H9 (cell line): ENCODE data around the gene MRGPRD. TPM values are rescaled to one million over a fixed set of nuclear protein-coding genes. Genes with fewer than 3 reads are reported as not detected.

Source experiments
- DNase-seq: peaks from one replicate; pipeline ENCODE4 v3.0.0-alpha.2; 2017
- H2AFZ ChIP-seq: one replicate; pipeline ENCODE4 v1.6.1; 2013; ENCODE audit warnings: mild to moderate bottlenecking, low read length, control low read depth, moderate library complexity
- H2AK5ac ChIP-seq: 2 replicates; pipeline ENCODE4 v1.6.1; 2013; ENCODE audit warnings: low read length, control low read depth, mixed read lengths; ENCODE audit not compliant: insufficient read length
- H2BK120ac ChIP-seq: one replicate; pipeline ENCODE4 v1.6.1; 2013; ENCODE audit warnings: low read depth, mild to moderate bottlenecking, low read length, control low read depth, inconsistent platforms; ENCODE audit not compliant: poor library complexity, severe bottlenecking
- H2BK12ac ChIP-seq: 2 replicates; pipeline ENCODE4 v1.6.1; 2013; ENCODE audit warnings: low read length, control low read depth, mixed read lengths, low read depth; ENCODE audit not compliant: insufficient read length
- H2BK15ac ChIP-seq: 2 replicates; pipeline ENCODE4 v1.6.1; 2013; ENCODE audit warnings: low read depth, low read length, control low read depth
- H2BK20ac ChIP-seq: one replicate; pipeline ENCODE4 v1.6.1; 2013; ENCODE audit warnings: low read depth, mild to moderate bottlenecking, low read length, control low read depth, inconsistent platforms; ENCODE audit not compliant: poor library complexity, severe bottlenecking
- H2BK5ac ChIP-seq: 2 replicates; pipeline ENCODE4 v1.6.1; 2013; ENCODE audit warnings: low read length, control low read depth, mixed read lengths; ENCODE audit not compliant: insufficient read length
- H3K14ac ChIP-seq: 2 replicates; pipeline ENCODE4 v1.6.1; 2013; ENCODE audit warnings: low read length, control low read depth; ENCODE audit not compliant: insufficient read depth
- H3K18ac ChIP-seq: 2 replicates; pipeline ENCODE4 v1.6.1; 2013; ENCODE audit warnings: low read depth, mild to moderate bottlenecking, mixed read lengths, low read length, control low read depth; ENCODE audit not compliant: insufficient read length
- H3K23ac ChIP-seq: 2 replicates; pipeline ENCODE4 v1.6.1; 2013; ENCODE audit warnings: low read length, control low read depth, mixed read lengths, low read depth; ENCODE audit not compliant: insufficient read length
- H3K23me2 ChIP-seq: 2 replicates; pipeline ENCODE4 v1.6.1; 2013; ENCODE audit warnings: low read depth, mild to moderate bottlenecking, mixed read lengths, low read length, control low read depth; ENCODE audit not compliant: insufficient read length, poor library complexity, severe bottlenecking
- H3K27ac ChIP-seq: 2 replicates; pipeline ENCODE4 v1.5.1; 2013; ENCODE audit warnings: low read length, control low read depth, mixed read lengths, low read depth; ENCODE audit not compliant: insufficient read length
- H3K27me3 ChIP-seq: 2 replicates; pipeline ENCODE4 v1.6.1; 2013; ENCODE audit warnings: low read length, control low read depth, inconsistent platforms; ENCODE audit not compliant: insufficient read depth
- H3K4ac ChIP-seq: 2 replicates; pipeline ENCODE4 v1.6.1; 2013; ENCODE audit warnings: low read depth, mild to moderate bottlenecking, control low read depth, inconsistent platforms, low read length, moderate library complexity
- H3K4me1 ChIP-seq: 2 replicates; pipeline ENCODE4 v1.6.1; 2013; ENCODE audit warnings: low read length, control low read depth, inconsistent platforms; ENCODE audit not compliant: insufficient read depth
- H3K4me2 ChIP-seq: 2 replicates; pipeline ENCODE4 v1.6.1; 2013; ENCODE audit warnings: low read length, control low read depth, mixed read lengths; ENCODE audit not compliant: insufficient read length, insufficient read depth
- H3K56ac ChIP-seq: 2 replicates; pipeline ENCODE4 v1.6.1; 2013; ENCODE audit warnings: low read depth, mild to moderate bottlenecking, mixed read lengths, low read length, control low read depth; ENCODE audit not compliant: insufficient read length
- H3K79me1 ChIP-seq: 2 replicates; pipeline ENCODE4 v1.6.1; 2013; ENCODE audit warnings: low read depth, mild to moderate bottlenecking, moderate library complexity, low read length, control low read depth, inconsistent platforms; ENCODE audit not compliant: insufficient read depth, poor library complexity, severe bottlenecking
- H3K79me2 ChIP-seq: 2 replicates; pipeline ENCODE4 v1.6.1; 2013; ENCODE audit warnings: low read length, control low read depth, inconsistent platforms; ENCODE audit not compliant: insufficient read depth
- H3K9ac ChIP-seq: 2 replicates; pipeline ENCODE4 v1.6.1; 2013; ENCODE audit warnings: low read length, control low read depth, mixed read lengths; ENCODE audit not compliant: insufficient read length; ENCODE audit errors: extremely low read depth
- H3K9me3 ChIP-seq: one replicate; pipeline ENCODE4 v1.6.1; 2013; ENCODE audit warnings: low read depth, low read length, inconsistent platforms; ENCODE audit not compliant: control insufficient read depth
- H3T11ph ChIP-seq: one replicate; pipeline ENCODE4 v1.6.1; 2013; ENCODE audit warnings: mild to moderate bottlenecking, low read length, control low read depth, inconsistent platforms
- H4K20me1 ChIP-seq: one replicate; pipeline ENCODE4 v1.6.1; 2013; ENCODE audit not compliant: control insufficient read depth, insufficient read length, insufficient read depth
- H4K5ac ChIP-seq: 2 replicates; pipeline ENCODE4 v1.6.1; 2013; ENCODE audit warnings: low read depth, mild to moderate bottlenecking, mixed read lengths, low read length, control low read depth; ENCODE audit not compliant: insufficient read length
- H4K8ac ChIP-seq: replicated peaks from 2 replicates; pipeline ENCODE4 v1.6.1; 2013; ENCODE audit warnings: low read length, control low read depth, mixed read lengths, low read depth; ENCODE audit not compliant: insufficient read length
- H4K91ac ChIP-seq: 2 replicates; pipeline ENCODE4 v1.6.1; 2013; ENCODE audit warnings: low read depth, mild to moderate bottlenecking, moderate library complexity, mixed read lengths, low read length, control low read depth; ENCODE audit not compliant: insufficient read length
- H3K27ac Mint-ChIP-seq, 3 experiments: 2 replicates in 2 of 3; 3 replicates in 1 of 3; pipeline ENCODE4 v1.8.0; 2020 to 2021; ENCODE audit warnings: mixed read lengths in 3 of 3, mild to moderate bottlenecking in 1 of 3, moderate library complexity in 1 of 3
- H3K27me3 Mint-ChIP-seq: 2 replicates; pipeline ENCODE4 v1.8.0; 2021; ENCODE audit warnings: low read depth, mild to moderate bottlenecking, moderate library complexity, mixed read lengths
- H3K36me3 Mint-ChIP-seq, 3 experiments: 2 replicates in 2 of 3; 3 replicates in 1 of 3; pipeline ENCODE4 v1.8.0; 2020 to 2021; ENCODE audit warnings: low read depth in 3 of 3, mixed read lengths in 3 of 3; ENCODE audit not compliant: insufficient read depth in 1 of 3
- H3K4me1 Mint-ChIP-seq, 2 experiments: 2 replicates each; pipeline ENCODE4 v1.8.0; 2020; ENCODE audit warnings: mixed read lengths in 2 of 2
- H3K4me3 Mint-ChIP-seq, 2 experiments: 2 replicates in 1 of 2; 3 replicates in 1 of 2; pipeline ENCODE4 v1.8.0; 2020 to 2021; ENCODE audit warnings: mild to moderate bottlenecking in 2 of 2, mixed read lengths in 2 of 2, moderate library complexity in 1 of 2
- H3K9me3 Mint-ChIP-seq, 2 experiments: 2 replicates in 1 of 2; 3 replicates in 1 of 2; pipeline ENCODE4 v1.8.0; 2020; ENCODE audit warnings: mild to moderate bottlenecking in 2 of 2, mixed read lengths in 2 of 2, moderate library complexity in 1 of 2
- WGBS: extraction: QIAGEN DNeasy Blood & Tissue Kit; methylation state at CpG from one replicate; pipeline ENCODE4 v1.1.7; 2013; ENCODE audit warnings: missing lambda C conversion rate, low lambda C conversion rate, mixed read lengths; ENCODE audit not compliant: insufficient read length; ENCODE audit errors: extremely low coverage; 5-methylcytosine and 5-hydroxymethylcytosine counted together
- total RNA-seq: library from RNA; stranded (reverse); gene quantifications from 2 replicates; pipeline ENCODE4 v1.2.1, GENCODE V29; 2021
- TF ChIP-seq, protein P1 (sequence below): fragments of 200-600 bp; sonication (generic); conservative IDR thresholded peaks from 3 replicates; pipeline ENCODE4 v1.8.0; 2021; ENCODE audit warnings: antibody characterized with exemption, mild to moderate bottlenecking

The MRGPRD gene
- total RNA-seq, 1 experiment from 2014 or later = not detected

DNA sequence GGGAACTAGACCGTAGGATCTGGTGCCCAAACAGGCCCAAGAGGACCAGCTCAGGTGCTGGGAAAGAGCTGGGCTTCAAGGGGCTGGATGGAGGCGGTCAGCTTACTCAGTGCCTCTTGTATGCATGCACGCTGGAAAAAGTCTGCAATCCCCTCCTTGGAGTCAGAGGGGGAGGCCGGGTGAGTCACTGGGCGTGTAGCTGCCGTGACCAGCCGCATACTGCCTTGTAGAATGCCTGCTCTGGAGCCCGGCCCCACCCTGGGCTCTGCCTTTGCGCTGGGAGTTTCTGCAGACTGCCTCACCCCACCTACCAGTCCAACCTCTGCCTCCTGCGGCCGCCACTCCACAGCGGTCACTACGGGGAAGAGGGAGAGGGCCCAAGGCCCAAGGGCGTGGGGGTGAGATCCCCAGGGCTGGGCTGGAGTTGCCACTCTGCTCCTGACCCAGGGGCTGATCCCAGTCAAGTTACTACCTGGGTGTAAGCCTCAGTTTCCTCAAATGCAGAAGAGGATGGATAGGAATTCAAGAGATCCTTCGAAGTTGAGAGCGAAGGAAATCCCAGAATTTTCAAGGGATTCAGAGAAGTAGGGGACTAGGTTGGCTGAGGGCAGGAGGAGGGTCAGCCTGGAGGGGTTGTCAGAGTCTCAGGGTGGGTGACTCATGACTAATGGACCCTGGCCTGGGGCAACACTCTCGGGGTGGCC is 28.1 kb upstream of the MRGPRD start:
- H3K14ac ChIP-seq = no peak overlapping the region
- Mint-ChIP-seq H3K4me1 (peaks cover 29% of the 10 kb centered on the region in 2 experiments), H3K27me3 (peaks cover 7% of the 10 kb centered on the region), H3K27ac (no peak overlapping the region), H3K9me3 (no peaks in the 10 kb centered on the region), H3K36me3 (peaks cover 0 to 5% (median 0%) of the 10 kb centered on the region in 3 experiments; a peak in 3 of 7 replicates), H3K4me3 (no peak overlapping the region)
- H2BK12ac ChIP-seq = no peak overlapping the region
- no peak overlapping the region for H2BK15ac ChIP-seq
- no CpG with 5 or more reads among the region's 17 CpGs for WGBS
- no peaks in the 10 kb centered on the region for H3K27me3 ChIP-seq
- H3K18ac ChIP-seq = no peak overlapping the region
- H3K23ac ChIP-seq = no peak overlapping the region
- H3K79me2 ChIP-seq = no peaks in the 10 kb centered on the region
- H2AK5ac ChIP-seq = no peak overlapping the region
- DNase-seq = peak; percentile 61
- H4K91ac ChIP-seq = no peak overlapping the region
- H2BK5ac ChIP-seq = no peak overlapping the region
- H3T11ph ChIP-seq = no peak overlapping the region
- H3K4me2 ChIP-seq = no peak overlapping the region
- H3K4me1 ChIP-seq = peaks cover under 1% of the 10 kb centered on the region; the same call in 1 of the 2 replicates
- no peaks in the 10 kb centered on the region for H3K9me3 ChIP-seq
- H3K4ac ChIP-seq = no peak overlapping the region
- H3K79me1 ChIP-seq = no peaks in the 10 kb centered on the region
- TF ChIP-seq, protein P1, sequence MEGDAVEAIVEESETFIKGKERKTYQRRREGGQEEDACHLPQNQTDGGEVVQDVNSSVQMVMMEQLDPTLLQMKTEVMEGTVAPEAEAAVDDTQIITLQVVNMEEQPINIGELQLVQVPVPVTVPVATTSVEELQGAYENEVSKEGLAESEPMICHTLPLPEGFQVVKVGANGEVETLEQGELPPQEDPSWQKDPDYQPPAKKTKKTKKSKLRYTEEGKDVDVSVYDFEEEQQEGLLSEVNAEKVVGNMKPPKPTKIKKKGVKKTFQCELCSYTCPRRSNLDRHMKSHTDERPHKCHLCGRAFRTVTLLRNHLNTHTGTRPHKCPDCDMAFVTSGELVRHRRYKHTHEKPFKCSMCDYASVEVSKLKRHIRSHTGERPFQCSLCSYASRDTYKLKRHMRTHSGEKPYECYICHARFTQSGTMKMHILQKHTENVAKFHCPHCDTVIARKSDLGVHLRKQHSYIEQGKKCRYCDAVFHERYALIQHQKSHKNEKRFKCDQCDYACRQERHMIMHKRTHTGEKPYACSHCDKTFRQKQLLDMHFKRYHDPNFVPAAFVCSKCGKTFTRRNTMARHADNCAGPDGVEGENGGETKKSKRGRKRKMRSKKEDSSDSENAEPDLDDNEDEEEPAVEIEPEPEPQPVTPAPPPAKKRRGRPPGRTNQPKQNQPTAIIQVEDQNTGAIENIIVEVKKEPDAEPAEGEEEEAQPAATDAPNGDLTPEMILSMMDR = no peak
- no peak overlapping the region for H2AFZ ChIP-seq
- no peak overlapping the region for H3K27ac ChIP-seq
- peaks cover 19% of the 10 kb centered on the region for H3K23me2 ChIP-seq
- no peak overlapping the region for H4K5ac ChIP-seq
- H4K20me1 ChIP-seq = no peaks in the 10 kb centered on the region
- H3K9ac ChIP-seq = no peak overlapping the region
- no peak overlapping the region for H2BK20ac ChIP-seq
- H4K8ac ChIP-seq = no peak overlapping the region
- H2BK120ac ChIP-seq = no peak overlapping the region
- no peak overlapping the region for H3K56ac ChIP-seq
